ENCODE data around the gene NPIPB9.
"Not testable (repeated sequence)": the region's sequence is repeated elsewhere in the genome, so short reads cannot be mapped to it uniquely, and the experiment has no call there.

NPIPB9 gene

DNA sequence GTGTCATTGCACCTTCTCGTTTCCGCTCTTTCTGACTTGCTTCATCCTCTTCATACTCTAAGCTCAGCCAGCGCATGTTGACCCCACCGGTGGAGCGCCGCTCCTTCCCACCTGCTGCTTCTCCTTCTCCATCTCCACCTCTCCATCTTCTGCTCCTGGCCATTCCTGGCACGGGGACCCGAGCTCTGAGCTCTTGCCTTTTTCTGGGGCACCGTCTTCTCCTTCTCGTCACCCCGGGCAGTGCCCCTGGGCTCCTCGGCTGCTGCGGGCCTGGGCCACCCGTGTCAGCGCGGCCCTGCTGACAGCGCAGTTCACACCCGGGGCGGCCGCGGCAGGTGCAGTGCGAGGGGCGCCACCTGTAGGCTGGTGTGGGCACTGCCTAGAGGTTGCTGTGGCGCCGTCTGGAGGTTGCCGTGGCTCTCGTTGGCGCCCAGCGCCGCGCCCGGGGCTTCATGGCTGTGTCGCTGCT is 1.6 kb upstream of the NPIPB9 start:
- not testable (repeated sequence) for H3K27ac ChIP-seq (ENCODE audit: low read length); H3K4me3 ChIP-seq (ENCODE audit: low read length); DNase-seq (ENCODE audit: low read depth, low spot score); H3K27me3 ChIP-seq (ENCODE audit: control insufficient read depth, insufficient read depth, low read length); H3K4me1 ChIP-seq (ENCODE audit: control insufficient read depth, insufficient read depth, low read length); H3K9me3 ChIP-seq (ENCODE audit: control insufficient read depth, insufficient read depth, low read length); H3K36me3 ChIP-seq (ENCODE audit: control insufficient read depth, insufficient read depth, low read length)
- no CpG with 5 or more reads among the region's 33 CpGs for WGBS (ENCODE audit: insufficient coverage, insufficient read length)

DNA sequence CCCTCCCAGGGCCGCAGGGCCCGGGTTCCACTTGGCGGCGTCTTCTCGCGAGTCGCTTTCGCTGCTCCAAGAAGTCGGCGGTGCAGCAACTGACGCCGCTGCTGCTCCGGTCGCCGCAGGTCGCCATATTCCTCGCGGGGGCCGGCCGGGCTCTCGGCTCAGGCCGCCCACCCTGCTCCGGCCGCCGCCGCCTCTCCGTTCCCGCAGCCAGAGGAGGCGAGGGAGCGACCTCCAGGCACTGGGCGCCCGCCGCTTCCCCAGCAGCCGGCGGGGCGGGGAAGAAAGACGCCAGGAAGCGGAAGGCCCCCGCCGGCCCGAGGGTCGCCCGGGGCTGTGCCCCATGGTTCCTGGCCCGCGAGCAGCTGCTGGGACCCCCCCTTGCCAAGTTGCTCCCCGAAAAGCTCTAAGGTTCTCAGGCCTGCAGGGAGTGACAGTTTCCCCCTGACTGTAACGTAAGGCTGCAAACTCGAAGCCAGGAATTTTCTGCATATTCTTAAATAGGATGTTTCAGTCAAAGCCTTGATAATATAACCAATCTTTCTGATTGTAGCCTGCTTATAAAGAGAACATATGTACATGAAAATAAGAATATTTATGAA is 1.0 kb upstream of the NPIPB9 start:
- H3K27me3 ChIP-seq (ENCODE audit: control insufficient read depth, insufficient read depth, low read length); H3K36me3 ChIP-seq (ENCODE audit: control insufficient read depth, insufficient read depth, low read length); H3K4me1 ChIP-seq (ENCODE audit: control insufficient read depth, insufficient read depth, low read length); H3K27ac ChIP-seq (ENCODE audit: low read length); DNase-seq (ENCODE audit: low read depth, low spot score); H3K9me3 ChIP-seq (ENCODE audit: control insufficient read depth, insufficient read depth, low read length); H3K4me3 ChIP-seq (ENCODE audit: low read length): not testable (repeated sequence)
- no CpG with 5 or more reads among the region's 48 CpGs for WGBS (ENCODE audit: insufficient coverage, insufficient read length)

DNA sequence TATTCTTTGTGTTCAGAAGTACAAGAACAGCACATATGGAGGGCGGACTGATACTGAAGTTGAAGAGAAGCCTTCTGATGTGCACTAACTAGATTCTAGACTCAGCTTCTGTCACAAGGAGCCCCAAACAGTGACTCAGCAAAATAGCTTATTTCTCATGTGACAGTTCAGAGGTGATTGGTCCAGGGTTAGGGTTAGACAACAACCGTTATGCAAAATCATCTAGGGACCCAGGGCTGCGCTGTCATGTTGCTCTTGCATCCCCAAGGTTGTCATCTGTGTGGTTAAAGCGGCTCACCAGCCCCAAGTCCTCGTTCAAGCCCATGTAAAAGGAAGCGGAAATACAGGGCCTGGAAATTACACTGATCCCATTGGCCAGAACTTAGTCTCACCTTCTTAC is 30.1 kb downstream of the NPIPB9 start:
- not testable (repeated sequence) for H3K27ac ChIP-seq (ENCODE audit: low read length); H3K27me3 ChIP-seq (ENCODE audit: control insufficient read depth, insufficient read depth, low read length); H3K4me1 ChIP-seq (ENCODE audit: control insufficient read depth, insufficient read depth, low read length); H3K36me3 ChIP-seq (ENCODE audit: control insufficient read depth, insufficient read depth, low read length); H3K9me3 ChIP-seq (ENCODE audit: control insufficient read depth, insufficient read depth, low read length); DNase-seq (ENCODE audit: low read depth, low spot score); H3K4me3 ChIP-seq (ENCODE audit: low read length)
- no CpG with 5 or more reads among the region's 6 CpGs for WGBS (ENCODE audit: insufficient coverage, insufficient read length)

DNA sequence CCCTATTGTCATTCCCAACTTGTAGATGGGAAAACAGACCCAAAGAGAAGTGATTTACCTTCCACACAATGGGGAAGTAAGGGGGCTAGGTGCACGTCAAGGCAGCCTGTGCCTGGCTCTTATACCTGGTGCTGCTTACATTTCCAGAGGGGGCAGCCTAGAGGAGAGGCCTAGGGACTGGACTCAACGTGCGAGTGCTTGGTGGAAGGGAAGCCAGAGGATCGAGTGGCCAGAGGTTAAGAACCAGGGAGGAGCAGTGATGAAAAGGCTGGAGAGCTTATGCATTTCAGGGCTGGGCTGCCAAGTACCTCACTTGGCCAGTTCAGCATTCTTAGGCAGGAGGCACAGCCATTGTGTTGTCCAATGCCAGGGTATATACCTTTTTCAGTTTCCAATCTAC is 30.8 kb downstream of the NPIPB9 start:
- no CpG with 5 or more reads among the region's 4 CpGs for WGBS (ENCODE audit: insufficient coverage, insufficient read length)
- not testable (repeated sequence) for H3K27ac ChIP-seq (ENCODE audit: low read length); H3K4me1 ChIP-seq (ENCODE audit: control insufficient read depth, insufficient read depth, low read length); H3K9me3 ChIP-seq (ENCODE audit: control insufficient read depth, insufficient read depth, low read length); H3K27me3 ChIP-seq (ENCODE audit: control insufficient read depth, insufficient read depth, low read length); H3K36me3 ChIP-seq (ENCODE audit: control insufficient read depth, insufficient read depth, low read length); DNase-seq (ENCODE audit: low read depth, low spot score); H3K4me3 ChIP-seq (ENCODE audit: low read length)

DNA sequence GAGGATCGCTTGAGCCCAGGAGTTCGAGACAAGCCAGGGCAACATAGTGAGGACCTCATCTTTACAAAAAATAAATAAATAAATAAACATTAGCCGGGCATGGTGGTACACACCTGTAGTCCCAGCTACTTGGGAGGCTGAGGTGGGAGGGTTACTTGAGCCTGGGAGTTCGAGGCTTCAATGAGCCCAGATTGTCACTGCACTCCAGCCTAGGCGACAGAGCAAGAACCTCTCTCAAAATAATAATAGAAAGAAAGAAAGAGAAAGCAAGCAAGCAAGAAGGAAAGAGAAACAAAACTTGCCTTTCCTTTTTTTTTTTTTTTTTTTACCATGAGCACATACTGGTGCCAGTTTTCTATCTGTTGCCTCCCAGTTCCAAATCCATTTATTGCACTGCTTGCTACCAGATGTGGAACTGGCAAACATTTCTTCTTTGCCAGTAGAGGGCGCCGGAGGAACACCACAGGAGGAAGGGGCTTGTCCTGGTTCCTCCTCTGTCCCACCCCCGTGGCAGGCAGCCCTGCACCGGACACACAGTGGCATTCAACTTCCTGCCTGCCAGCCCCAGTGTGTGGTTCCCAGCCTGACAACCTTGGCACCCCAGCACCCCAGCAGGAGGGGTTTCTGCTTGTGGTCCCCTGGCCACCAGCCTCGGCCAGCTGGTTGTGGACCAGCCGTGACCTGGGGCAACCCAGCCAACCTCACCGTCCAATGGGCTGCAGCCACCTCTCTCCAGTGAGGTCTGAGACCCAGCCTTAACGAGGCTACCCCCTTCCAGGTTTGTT is 50.8 kb downstream of the NPIPB9 start:
- WGBS (ENCODE audit: insufficient coverage, insufficient read length) = no CpG with 5 or more reads among the region's 13 CpGs
- not testable (repeated sequence) for H3K4me1 ChIP-seq (ENCODE audit: control insufficient read depth, insufficient read depth, low read length); H3K4me3 ChIP-seq (ENCODE audit: low read length); DNase-seq (ENCODE audit: low read depth, low spot score); H3K27me3 ChIP-seq (ENCODE audit: control insufficient read depth, insufficient read depth, low read length); H3K9me3 ChIP-seq (ENCODE audit: control insufficient read depth, insufficient read depth, low read length); H3K27ac ChIP-seq (ENCODE audit: low read length); H3K36me3 ChIP-seq (ENCODE audit: control insufficient read depth, insufficient read depth, low read length)

DNA sequence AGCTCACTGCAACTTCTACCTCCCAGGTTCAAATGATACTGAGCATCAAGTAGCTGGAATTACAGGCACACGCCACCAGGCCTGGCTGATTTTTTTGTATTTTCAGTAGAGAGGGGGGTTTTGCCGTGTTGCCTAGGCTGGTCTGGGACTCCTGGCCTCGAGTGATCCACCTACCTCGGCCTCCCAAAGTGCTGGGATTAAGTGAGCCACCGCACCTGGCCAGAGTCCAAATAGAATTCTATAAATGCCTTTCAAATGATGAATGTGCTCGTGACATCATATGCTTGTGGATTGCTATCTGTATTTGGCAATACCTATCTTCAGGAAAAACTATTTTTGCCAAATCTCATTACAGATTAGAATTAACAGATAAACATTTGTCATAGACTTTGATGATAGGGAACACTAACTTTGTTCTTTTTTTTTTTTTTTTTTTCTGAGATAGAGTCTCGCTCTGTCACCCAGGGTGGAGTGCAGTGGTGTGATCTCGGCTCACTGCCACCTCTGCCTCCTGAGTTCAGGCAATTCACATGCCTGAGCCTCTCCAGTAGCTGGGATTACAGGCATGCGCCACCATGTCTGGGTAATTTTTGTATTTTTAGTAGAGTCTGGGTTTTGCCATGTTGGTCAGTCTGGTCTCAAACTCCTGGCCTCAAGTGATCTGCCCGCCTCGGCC is 56.0 kb downstream of the NPIPB9 start:
- not testable (repeated sequence) for H3K9me3 ChIP-seq (ENCODE audit: control insufficient read depth, insufficient read depth, low read length); H3K27me3 ChIP-seq (ENCODE audit: control insufficient read depth, insufficient read depth, low read length); DNase-seq (ENCODE audit: low read depth, low spot score); H3K27ac ChIP-seq (ENCODE audit: low read length); H3K4me1 ChIP-seq (ENCODE audit: control insufficient read depth, insufficient read depth, low read length); H3K4me3 ChIP-seq (ENCODE audit: low read length); H3K36me3 ChIP-seq (ENCODE audit: control insufficient read depth, insufficient read depth, low read length)
- WGBS (ENCODE audit: insufficient coverage, insufficient read length) = no CpG with 5 or more reads among the region's 11 CpGs

DNA sequence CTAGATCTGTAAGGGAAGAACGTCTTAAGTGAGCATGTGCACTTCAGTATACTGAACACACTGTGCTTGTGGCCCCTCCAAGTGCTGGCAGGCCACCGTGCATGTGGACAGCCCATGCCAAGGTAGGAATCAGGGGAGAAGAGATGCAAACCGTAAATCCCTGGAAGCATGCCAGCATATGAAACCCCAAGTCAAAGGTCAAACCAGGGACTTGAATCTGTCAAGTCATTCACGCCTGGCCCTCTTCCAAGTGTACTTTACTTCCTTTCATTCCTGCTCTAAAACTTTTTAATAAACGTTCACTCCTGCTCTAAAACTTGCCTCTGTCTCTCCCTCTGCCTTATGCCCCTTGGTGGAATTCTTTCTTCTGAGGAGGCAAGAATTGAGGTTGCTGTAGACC is 68.4 kb downstream of the NPIPB9 start:
- no peak overlapping the region for H3K4me3 ChIP-seq (ENCODE audit: low read length)
- H3K9me3 ChIP-seq (ENCODE audit: control insufficient read depth, insufficient read depth, low read length) = no peaks in the 10 kb centered on the region
- no CpG with 5 or more reads among the region's 5 CpGs for WGBS (ENCODE audit: insufficient coverage, insufficient read length)
- H3K36me3 ChIP-seq (ENCODE audit: control insufficient read depth, insufficient read depth, low read length) = no peaks in the 10 kb centered on the region
- no peak for DNase-seq (ENCODE audit: low read depth, low spot score)
- H3K27ac ChIP-seq (ENCODE audit: low read length) = no peak overlapping the region
- no peaks in the 10 kb centered on the region; the same call in 1 of the 2 replicates for H3K4me1 ChIP-seq (ENCODE audit: control insufficient read depth, insufficient read depth, low read length)
- H3K27me3 ChIP-seq (ENCODE audit: control insufficient read depth, insufficient read depth, low read length) = no peaks in the 10 kb centered on the region

DNA sequence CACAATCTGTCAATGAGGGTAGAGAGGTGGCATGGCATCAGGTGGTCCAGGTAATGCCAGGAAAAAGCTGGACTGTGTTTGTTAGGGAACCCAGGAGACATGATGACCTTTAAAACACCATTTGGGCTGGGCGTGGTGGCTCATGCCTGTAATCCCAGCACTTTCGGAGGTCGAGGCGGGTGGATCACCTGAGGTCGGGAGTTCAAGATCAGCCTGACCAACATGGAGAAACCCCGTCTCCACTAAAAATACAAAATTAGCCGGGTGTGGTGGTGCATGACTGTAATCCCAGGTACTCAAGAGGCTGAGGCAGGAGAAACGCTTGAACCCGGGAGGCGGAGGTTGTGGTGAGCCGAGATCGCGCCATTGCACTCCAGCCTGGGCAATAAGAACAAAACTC is 69.0 kb downstream of the NPIPB9 start:
- H3K4me1 ChIP-seq (ENCODE audit: control insufficient read depth, insufficient read depth, low read length); H3K36me3 ChIP-seq (ENCODE audit: control insufficient read depth, insufficient read depth, low read length); H3K27ac ChIP-seq (ENCODE audit: low read length); DNase-seq (ENCODE audit: low read depth, low spot score); H3K9me3 ChIP-seq (ENCODE audit: control insufficient read depth, insufficient read depth, low read length); H3K4me3 ChIP-seq (ENCODE audit: low read length); H3K27me3 ChIP-seq (ENCODE audit: control insufficient read depth, insufficient read depth, low read length): not testable (repeated sequence)
- WGBS (ENCODE audit: insufficient coverage, insufficient read length) = no CpG with 5 or more reads among the region's 13 CpGs

DNA sequence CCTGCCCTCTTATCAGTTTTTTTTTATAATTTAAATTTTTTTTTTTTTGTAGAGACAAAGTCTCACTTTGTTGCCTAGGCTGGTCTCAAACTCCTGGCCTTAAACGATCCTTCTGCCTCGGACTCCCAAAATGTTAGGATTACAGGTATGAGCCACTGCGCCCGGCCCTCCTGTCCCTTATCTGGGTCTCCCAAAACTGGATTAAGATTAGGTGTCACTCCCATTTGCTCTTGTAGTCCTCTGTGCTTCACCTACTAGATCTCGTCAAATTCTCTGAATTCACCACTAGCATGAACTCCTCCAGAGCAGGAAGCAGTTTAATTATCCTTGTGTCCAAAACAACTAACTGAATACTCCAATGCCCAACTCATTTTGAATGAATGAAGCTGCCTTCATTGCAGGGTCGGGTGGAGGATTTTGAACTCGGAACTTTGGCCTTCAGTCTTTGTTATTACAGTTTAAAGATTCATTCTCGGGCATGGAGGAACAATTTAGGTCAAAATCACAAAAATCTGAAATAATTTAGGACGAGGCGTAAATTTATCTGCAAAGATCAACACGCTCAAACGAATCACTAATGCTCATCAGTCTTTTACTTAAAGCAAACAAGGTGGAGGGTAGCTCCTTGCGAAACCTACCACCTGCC is 70.4 kb downstream of the NPIPB9 start:
- no CpG with 5 or more reads among the region's 13 CpGs for WGBS (ENCODE audit: insufficient coverage, insufficient read length)
- no peaks in the 10 kb centered on the region for H3K9me3 ChIP-seq (ENCODE audit: control insufficient read depth, insufficient read depth, low read length)
- H3K27ac ChIP-seq (ENCODE audit: low read length) = no peak overlapping the region
- DNase-seq (ENCODE audit: low read depth, low spot score) = no peak
- H3K27me3 ChIP-seq (ENCODE audit: control insufficient read depth, insufficient read depth, low read length) = no peaks in the 10 kb centered on the region
- H3K4me1 ChIP-seq (ENCODE audit: control insufficient read depth, insufficient read depth, low read length) = no peaks in the 10 kb centered on the region; the same call in 1 of the 2 replicates
- peak overlapping the region; percentile 87; the same call in 1 of the 2 replicates for H3K4me3 ChIP-seq (ENCODE audit: low read length)
- peaks cover 13% of the 10 kb centered on the region; the same call in 1 of the 2 replicates for H3K36me3 ChIP-seq (ENCODE audit: control insufficient read depth, insufficient read depth, low read length)
